Right ventricle myocardium inferior (tissue), 1 donor: ENCODE data around the gene SRSF1. TPM values are rescaled to one million over a fixed set of nuclear protein-coding genes. Genes with fewer than 3 reads are reported as not detected.

Experiments
- ATAC-seq: fragments of 200-7000 bp; cut with Tn5 transposase; one replicate; pipeline ENCODE4 v1.9.1; 2020; ENCODE audit warnings: mild to moderate bottlenecking, moderate library complexity
- DNase-seq: peaks from one replicate; pipeline ENCODE4 v3.0.0; 2021; ENCODE audit errors: missing footprints
- intact Hi-C: fragments of 100-400 bp; cut with DNase I; formaldehyde crosslinking; loops from one replicate; pipeline ENCODE4 v1.11.0; 2022
- total RNA-seq: library from RNA; stranded (reverse); fragmentation: NEBNext Ultra II Directional; extraction: Animal tissue kit (Norgen Biotek cat#: 25700); gene quantifications from one replicate; pipeline ENCODE4 v1.2.1, GENCODE V29; 2021
- donor health status: DM: no; HTN: yes; CAD: no; lungs with severe emphysema.

The SRSF1 gene
- total RNA-seq, 1 donor from 2014 or later, result 92.8 TPM

- intact Hi-C loops, result loop anchor here (5.0 to 10.0 kb wide), 2 partner anchors 333 to 881 kb away; no protein-coding TSS in a partner anchor
- peak; percentile 93 for ATAC-seq
These were observed 11.7 kb downstream of the SRSF1 start for GRCh38 chr17:57995076-57995956.

GRCh38 chr17:57994436-57994835 lies 12.6 kb downstream of the SRSF1 start:
- peak; percentile 35 for ATAC-seq
- intact Hi-C loops, result loop anchor here (10.0 kb wide), 1 partner anchor 880 kb away; no protein-coding TSS in a partner anchor
- no peak for DNase-seq

More at GRCh38 chr17:57995076-57995956, 11.7 kb downstream of the SRSF1 start:
- no peak for DNase-seq

- intact Hi-C loops, result loop anchor here (10.0 kb wide), 1 partner anchor 879 kb away; no protein-coding TSS in a partner anchor
- DNase-seq, result no peak
- ATAC-seq, result no peak
These were observed 13.3 kb downstream of the SRSF1 start for GRCh38 chr17:57993471-57994365.

- intact Hi-C loops, result loop anchor here (10.0 kb wide), 1 partner anchor 877 kb away; no protein-coding TSS in a partner anchor
- ATAC-seq (no peak), DNase-seq (no peak)
These were observed 15.5 kb downstream of the SRSF1 start for GRCh38 chr17:57991537-57991936.

- ATAC-seq (no peak), DNase-seq (no peak)
- intact Hi-C loops, result loop anchor here (10.0 kb wide), 1 partner anchor 875 kb away; no protein-coding TSS in a partner anchor
These were observed 17.0 kb downstream of the SRSF1 start for GRCh38 chr17:57990037-57990436.

- DNase-seq, result peak; percentile 89
- intact Hi-C loops, result loop anchor here (2.0 to 5.0 kb wide), 2 partner anchors 34 to 111 kb away; partner anchors contain the start of gene CUEDC1
- ATAC-seq, result peak; percentile 79
These were observed 18.5 kb downstream of the SRSF1 start for GRCh38 chr17:57988301-57989250.

- ATAC-seq (peak; percentile 71), DNase-seq (peak; percentile 94)
- intact Hi-C loops, result loop anchor here (1.0 to 5.0 kb wide), 3 partner anchors 33 to 110 kb away; partner anchors contain the start of gene CUEDC1
These were observed 19.3 kb downstream of the SRSF1 start, which contains the start of gene VEZF1 for GRCh38 chr17:57987581-57988300. Gene VEZF1, minus strand, starts transcription at chr17:57988254. Its CDS starts 143 bp downstream, at chr17:57988111.

GRCh38 chr17:57986841-57987580 lies 20.0 kb downstream of the SRSF1 start:
- intact Hi-C loops, result loop anchor here (1.0 to 5.0 kb wide), 2 partner anchors 95 to 110 kb away; no protein-coding TSS in a partner anchor
- DNase-seq (no peak), ATAC-seq (peak; percentile 47)

GRCh38 chr17:57985675-57985974 lies 21.4 kb downstream of the SRSF1 start:
- DNase-seq, result no peak
- intact Hi-C loops, result loop anchor here (5.0 kb wide), 1 partner anchor 108 kb away; no protein-coding TSS in a partner anchor
- ATAC-seq, result no peak

- DNase-seq (no peak), ATAC-seq (no peak)
- intact Hi-C loops, result loop anchor here (5.0 kb wide), 1 partner anchor 108 kb away; no protein-coding TSS in a partner anchor
These were observed 21.9 kb downstream of the SRSF1 start for GRCh38 chr17:57984936-57985674.

GRCh38 chr17:57984261-57984890 lies 22.7 kb downstream of the SRSF1 start:
- intact Hi-C loops, result no loop called here

GRCh38 chr17:57983446-57983845 lies 23.6 kb downstream of the SRSF1 start:
- no peak for ATAC-seq

More at GRCh38 chr17:57984261-57984890, 22.7 kb downstream of the SRSF1 start:
- ATAC-seq (no peak), DNase-seq (no peak)

GRCh38 chr17:57982452-57983170 lies 24.4 kb downstream of the SRSF1 start:
- no peak for ATAC-seq
- intact Hi-C loops, result no loop called here
- no peak for DNase-seq

More at GRCh38 chr17:57983446-57983845, 23.6 kb downstream of the SRSF1 start:
- intact Hi-C loops, result no loop called here
- no peak for DNase-seq

GRCh38 chr17:57980522-57980921 lies 26.5 kb downstream of the SRSF1 start:
- DNase-seq (no peak), ATAC-seq (no peak)
- intact Hi-C loops, result no loop called here

GRCh38 chr17:57979076-57979475 lies 28.0 kb downstream of the SRSF1 start:
- no peak for DNase-seq
- ATAC-seq, result no peak
- intact Hi-C loops, result no loop called here
